A549 (cell line): ENCODE data around the gene OR51Q1. TPM values are rescaled to one million over a fixed set of nuclear protein-coding genes. Genes with fewer than 3 reads are reported as not detected.

Experiments
- ATAC-seq, 2 experiments: fragments of 200-7000 bp in 1 of 2; fragments of >200 bp in 1 of 2; cut with Nextera tagmentation in 1 of 2; cut with Tn5 transposase in 1 of 2; 3 replicates each; pipeline versions ENCODE4 v1.8.0 to v1.9.1; 2018 to 2020; ENCODE audit warnings: mild to moderate bottlenecking in 1 of 2, moderate library complexity in 1 of 2
- CTCF ChIA-PET: fragments of 300-600 bp; sonication (Branson Sonifier 250); formaldehyde crosslinking; extraction: SDS; loops from one replicate; lab custom pipeline; 2021; ENCODE audit warnings: antibody characterized with exemption, inconsistent platforms; lab: Yijun Ruan, JAX
- POLR2A ChIA-PET: fragments of 350-600 bp; formaldehyde crosslinking; extraction: SDS; loops from one replicate; lab custom pipeline; 2021; ENCODE audit warnings: antibody characterized with exemption, inconsistent platforms; lab: Yijun Ruan, JAX
- DNase-seq, 2 experiments: peaks; one replicate each; pipeline versions ENCODE4 v3.0.0 to v3.0.0-alpha.2; 2011 to 2016; ENCODE audit warnings: low read depth in 1 of 2, low spot score in 1 of 2
- FAIRE-seq: peaks from 2 replicates; lab custom pipeline; 2011; peaks lifted over from hg19 to GRCh38; lab: Jason Lieb, UNC
- H3K27ac ChIP-seq, 2 experiments: fragments of >200 bp; sonication (Bioruptor Twin); formaldehyde crosslinking; 3 replicates each; pipeline ENCODE4 v1.5.1; 2016 to 2017
- H3K4me1 ChIP-seq: fragments of >200 bp; sonication (Bioruptor Twin); formaldehyde crosslinking; 3 replicates; pipeline ENCODE4 v1.6.1; 2016
- H3K4me2 ChIP-seq: fragments of >200 bp; sonication (Bioruptor Twin); formaldehyde crosslinking; 3 replicates; pipeline ENCODE4 v1.6.1; 2016
- H3K4me3 ChIP-seq: fragments of >200 bp; sonication (Bioruptor Twin); formaldehyde crosslinking; 3 replicates; pipeline ENCODE4 v1.5.1; 2016
- H3K9me3 ChIP-seq: fragments of >200 bp; sonication (Bioruptor Twin); formaldehyde crosslinking; 3 replicates; pipeline ENCODE4 v1.6.1; 2016
- BHLHE40 ChIP-seq: IDR thresholded peaks from 2 replicates; pipeline ENCODE4 v1.6.1; 2012; ENCODE audit warnings: low read depth, low read length, inconsistent platforms
- CBX2 ChIP-seq: fragments of 200-600 bp; sonication (generic); IDR thresholded peaks from 2 replicates; pipeline ENCODE4 v1.6.1; 2016; ENCODE audit warnings: low read depth, mild to moderate bottlenecking, borderline replicate concordance
- CEBPB ChIP-seq, 2 experiments: fragments of >200 bp in 1 of 2; sonication (Bioruptor Twin) in 1 of 2; formaldehyde crosslinking in 1 of 2; IDR thresholded peaks; 2 replicates each; pipeline ENCODE4 v1.6.1; 2012 to 2016
- EHF ChIP-seq: fragments of 250-450 bp; sonication (Bioruptor Pico); IDR thresholded peaks from 2 replicates; pipeline ENCODE4 v1.5.0; 2020; ENCODE audit warnings: mild to moderate bottlenecking
- EHMT2 ChIP-seq: fragments of 200-600 bp; sonication (generic); IDR thresholded peaks from 2 replicates; pipeline ENCODE4 v1.6.1; 2016; ENCODE audit warnings: antibody characterized with exemption, low read depth, mild to moderate bottlenecking, moderate library complexity
- FOSB ChIP-seq: fragments of 250-450 bp; sonication (Bioruptor Pico); IDR thresholded peaks from 2 replicates; pipeline ENCODE4 v1.5.0; 2020; ENCODE audit warnings: mild to moderate bottlenecking, moderate library complexity
- FOSL2 ChIP-seq, 2 experiments: fragments of 450-650 bp in 1 of 2; fragments of >200 bp in 1 of 2; sonication (Bioruptor Twin) in 1 of 2; formaldehyde crosslinking; IDR thresholded peaks; 2 replicates each; pipeline versions ENCODE4 v1.5.0 to v1.6.1; 2016 to 2020; ENCODE audit warnings: mild to moderate bottlenecking in 1 of 2, moderate library complexity in 1 of 2
- HOXB5 ChIP-seq: fragments of 250-450 bp; sonication (Bioruptor Pico); IDR thresholded peaks from 2 replicates; pipeline ENCODE4 v1.5.0; 2020; ENCODE audit warnings: mild to moderate bottlenecking, moderate library complexity
- JUN ChIP-seq, 2 experiments: fragments of >200 bp; sonication (Bioruptor Twin); formaldehyde crosslinking; IDR thresholded peaks; 2 replicates in 1 of 2; 3 replicates in 1 of 2; pipeline ENCODE4 v1.6.1; 2016 to 2017
- KDM1A ChIP-seq: fragments of 200-600 bp; sonication (generic); IDR thresholded peaks from 2 replicates; pipeline ENCODE4 v1.6.1; 2016; ENCODE audit warnings: low read depth, mild to moderate bottlenecking
- KDM5A ChIP-seq: fragments of 200-600 bp; sonication (generic); IDR thresholded peaks from 2 replicates; pipeline ENCODE4 v1.6.1; 2016; ENCODE audit warnings: antibody characterized with exemption, mild to moderate bottlenecking
- MAZ ChIP-seq: fragments of 150-350 bp; IDR thresholded peaks from 2 replicates; pipeline ENCODE4 v1.6.1; 2014; ENCODE audit warnings: antibody characterized with exemption, low read depth, low read length, borderline replicate concordance
- PHF8 ChIP-seq: fragments of 200-600 bp; sonication (generic); IDR thresholded peaks from 2 replicates; pipeline ENCODE4 v1.6.1; 2016; ENCODE audit warnings: low read depth, mild to moderate bottlenecking, antibody characterized with exemption, moderate library complexity, borderline replicate concordance
- POLR2AphosphoS2 ChIP-seq: conservative IDR thresholded peaks from 2 replicates; pipeline ENCODE4 v1.6.1; 2012; ENCODE audit warnings: low read length, improper control_type of control experiment, inconsistent platforms
- RFX5 ChIP-seq: fragments of 450-650 bp; IDR thresholded peaks from 2 replicates; pipeline ENCODE4 v1.7.1; 2014; ENCODE audit warnings: antibody characterized with exemption, mild to moderate bottlenecking, moderate library complexity
- TFCP2L1 ChIP-seq: fragments of 250-450 bp; sonication (Bioruptor Pico); IDR thresholded peaks from 2 replicates; pipeline ENCODE4 v1.5.0; 2021; ENCODE audit warnings: mild to moderate bottlenecking
- TP53 ChIP-seq: fragments of 250-450 bp; sonication (Bioruptor Pico); IDR thresholded peaks from 2 replicates; pipeline ENCODE4 v1.5.0; 2021; ENCODE audit warnings: mild to moderate bottlenecking, moderate library complexity
- WGBS: methylation state at CpG from one replicate; pipeline ENCODE4 v1.1.6; 2017; ENCODE audit errors: missing lambda C conversion rate; 5-methylcytosine and 5-hydroxymethylcytosine counted together
- polyA plus RNA-seq, 4 experiments: library from polyadenylated mRNA; depleted of rRNA in 3 of 4; stranded (reverse); fragments of >200 nt; fragmentation: RNase III in 1 of 4; extraction: RNeasy Plus Mini Kit Qiagen cat#74134 plus additional on column Dnase treatment in 1 of 4; gene quantifications; 2 replicates in 3 of 4; 3 replicates in 1 of 4; pipeline ENCODE4 v1.2.3, GENCODE V29; 2011 to 2017
- TF ChIP-seq, protein P1 (sequence below): fragments of >200 bp; sonication (Bioruptor Twin); formaldehyde crosslinking; IDR thresholded peaks from 2 replicates; pipeline ENCODE4 v1.6.1; 2016
- TF ChIP-seq, protein P2 (sequence below): fragments of 250-450 bp; sonication (Bioruptor Pico); IDR thresholded peaks from 2 replicates; pipeline ENCODE4 v1.5.0; 2021; ENCODE audit warnings: mild to moderate bottlenecking, moderate library complexity, borderline replicate concordance
- TF ChIP-seq, protein P3 (sequence below): IDR thresholded peaks from 2 replicates; pipeline ENCODE4 v1.6.1; 2012; ENCODE audit warnings: low read depth, borderline replicate concordance

Gene OR51Q1
- polyA plus RNA-seq, 2 of the 4 experiments (the other 2 are of a cell fraction) = not detected

DNA sequence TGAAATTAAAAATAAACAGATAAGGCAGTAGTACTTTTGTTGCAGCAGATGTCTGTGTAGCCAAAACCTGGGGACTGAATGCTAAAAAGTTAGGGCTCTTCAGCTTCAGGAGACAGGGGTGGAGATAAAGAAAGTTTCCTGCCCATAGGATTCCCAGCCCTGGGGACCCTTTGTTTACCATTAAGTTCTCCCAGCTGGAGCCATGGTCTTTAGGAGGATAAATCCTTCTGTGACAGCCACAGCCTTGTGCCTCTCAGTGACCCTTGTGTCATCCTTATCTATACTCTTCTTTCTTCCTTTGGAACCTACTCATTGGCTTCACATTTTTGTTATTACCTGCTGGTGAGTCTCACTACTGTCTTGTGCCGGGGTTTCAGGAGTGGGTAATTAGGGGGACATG lies 38.3 kb upstream of the OR51Q1 start, which contains the start of gene OR51M1:
Gene OR51M1 (plus strand): TSS at position 237 of the 400 bp plus-strand sequence. CDS start 5,587 bp downstream, outside the sequence.
- CTCF ChIA-PET = interaction anchor here (2.3 kb wide), 1 partner anchor 180 kb away, joined by 9 read pairs; no protein-coding TSS in a partner anchor
- no peak for DNase-seq
- no peak within 1 kb of the TSS for H3K4me3 ChIP-seq
- no peak within 1 kb of the TSS for H3K4me2 ChIP-seq
- H3K27ac ChIP-seq = no peak within 1 kb of the TSS
- no peak for ATAC-seq
- no peaks in the 10 kb centered on the region for H3K9me3 ChIP-seq
- POLR2A ChIA-PET = no interaction called here
- WGBS = 13% methylated on average over 1 of the region's 1 CpG
- H3K4me1 ChIP-seq = no peaks in the 10 kb centered on the region
- TF ChIP-seq TFCP2L1 (CRISPR knock-in tag) = no peak
- TF ChIP-seq, protein P1, sequence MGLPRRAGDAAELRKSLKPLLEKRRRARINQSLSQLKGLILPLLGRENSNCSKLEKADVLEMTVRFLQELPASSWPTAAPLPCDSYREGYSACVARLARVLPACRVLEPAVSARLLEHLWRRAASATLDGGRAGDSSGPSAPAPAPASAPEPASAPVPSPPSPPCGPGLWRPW = no peak
- TF ChIP-seq MAZ = no peak
- TF ChIP-seq HOXB5 = no peak
- TF ChIP-seq CEBPB (IDR thresholded peaks at IDR 0.05) = no peak
- TF ChIP-seq, protein P2, sequence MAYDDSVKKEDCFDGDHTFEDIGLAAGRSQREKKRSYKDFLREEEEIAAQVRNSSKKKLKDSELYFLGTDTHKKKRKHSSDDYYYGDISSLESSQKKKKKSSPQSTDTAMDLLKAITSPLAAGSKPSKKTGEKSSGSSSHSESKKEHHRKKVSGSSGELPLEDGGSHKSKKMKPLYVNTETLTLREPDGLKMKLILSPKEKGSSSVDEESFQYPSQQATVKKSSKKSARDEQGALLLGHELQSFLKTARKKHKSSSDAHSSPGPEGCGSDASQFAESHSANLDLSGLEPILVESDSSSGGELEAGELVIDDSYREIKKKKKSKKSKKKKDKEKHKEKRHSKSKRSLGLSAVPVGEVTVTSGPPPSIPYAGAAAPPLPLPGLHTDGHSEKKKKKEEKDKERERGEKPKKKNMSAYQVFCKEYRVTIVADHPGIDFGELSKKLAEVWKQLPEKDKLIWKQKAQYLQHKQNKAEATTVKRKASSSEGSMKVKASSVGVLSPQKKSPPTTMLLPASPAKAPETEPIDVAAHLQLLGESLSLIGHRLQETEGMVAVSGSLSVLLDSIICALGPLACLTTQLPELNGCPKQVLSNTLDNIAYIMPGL (CRISPR knock-in tag) = no peak
- no peak for TF ChIP-seq CBX2
- TF ChIP-seq RFX5 = no peak
- TF ChIP-seq BHLHE40 = no peak
- TF ChIP-seq, all 56 proteins: peak for 0
- FAIRE-seq = no peak

DNA sequence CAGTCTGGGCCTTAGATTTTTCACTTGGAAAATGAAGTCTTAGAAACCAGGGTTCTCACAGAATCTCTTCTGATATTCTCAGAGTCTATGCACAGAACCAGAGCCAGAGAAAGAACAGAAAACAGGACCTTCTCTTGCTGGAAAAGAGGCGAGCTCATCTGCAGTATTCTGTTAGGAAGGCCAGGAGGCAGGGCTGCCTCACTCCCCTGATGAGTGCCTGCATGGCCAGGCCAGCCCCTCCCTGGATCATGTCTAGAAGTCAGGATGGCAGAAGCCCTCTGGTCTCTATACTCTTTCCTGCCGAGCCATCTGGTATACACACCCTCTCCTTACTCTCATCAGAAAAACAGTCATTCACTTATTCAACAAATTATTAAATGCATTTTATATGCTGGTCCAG lies 37.6 kb upstream of the OR51Q1 start:
- ATAC-seq = no peak
- no peak overlapping the region for H3K4me2 ChIP-seq
- 36% methylated on average over 2 of the region's 2 CpGs for WGBS
- DNase-seq = no peak
- no peaks in the 10 kb centered on the region for H3K4me1 ChIP-seq
- TF ChIP-seq EHMT2 = no peak
- no peak for TF ChIP-seq POLR2AphosphoS2
- no peak for TF ChIP-seq FOSB (CRISPR knock-in tag)
- TF ChIP-seq FOSL2 (IDR thresholded peaks at IDR 0.05) = no peak
- no peak for TF ChIP-seq FOSL2 (CRISPR knock-in tag; IDR thresholded peaks at IDR 0.05)
- TF ChIP-seq PHF8 = no peak
- TF ChIP-seq TFCP2L1 (CRISPR knock-in tag) = no peak
- no peak for TF ChIP-seq TP53 (CRISPR knock-in tag)
- TF ChIP-seq KDM5A = no peak
- TF ChIP-seq EHF (CRISPR knock-in tag) = no peak
- no peak for TF ChIP-seq HOXB5
- no peak overlapping the region for H3K4me3 ChIP-seq
- H3K27ac ChIP-seq = no peak overlapping the region
- FAIRE-seq = no peak
- CTCF ChIA-PET = no interaction called here
- no peaks in the 10 kb centered on the region for H3K9me3 ChIP-seq
- POLR2A ChIA-PET = no interaction called here

DNA sequence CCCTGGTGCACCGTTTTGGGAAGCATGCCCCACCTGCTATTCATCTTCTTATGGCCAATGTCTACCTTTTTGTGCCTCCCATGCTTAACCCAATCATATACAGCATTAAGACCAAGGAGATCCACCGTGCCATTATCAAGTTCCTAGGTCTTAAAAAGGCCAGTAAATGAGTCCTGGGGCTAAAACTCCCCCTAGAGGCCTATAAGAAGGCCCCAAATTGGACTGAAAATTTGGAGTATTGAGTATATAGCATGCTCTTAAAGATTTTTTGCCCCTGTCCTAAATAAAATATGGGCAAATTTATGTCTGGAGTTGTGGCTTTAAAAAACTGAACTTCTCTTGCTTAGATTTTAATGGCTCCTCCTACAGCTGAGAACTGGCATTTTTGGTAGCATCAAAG lies 31.7 kb upstream of the OR51Q1 start:
- H3K9me3 ChIP-seq = no peaks in the 10 kb centered on the region
- no peak overlapping the region for H3K4me3 ChIP-seq
- H3K4me2 ChIP-seq = no peak overlapping the region
- POLR2A ChIA-PET = no interaction called here
- 0% methylated on average over 2 of the region's 2 CpGs for WGBS
- no peak for ATAC-seq
- no peak overlapping the region for H3K27ac ChIP-seq
- CTCF ChIA-PET = interaction anchor here (1.1 kb wide), 2 partner anchors 8 to 189 kb away, joined by 3 read pairs; no protein-coding TSS in a partner anchor
- no peak for FAIRE-seq
- no peak for DNase-seq
- TF ChIP-seq CEBPB (IDR thresholded peaks at IDR 0.05) = no peak
- TF ChIP-seq, protein P3, sequence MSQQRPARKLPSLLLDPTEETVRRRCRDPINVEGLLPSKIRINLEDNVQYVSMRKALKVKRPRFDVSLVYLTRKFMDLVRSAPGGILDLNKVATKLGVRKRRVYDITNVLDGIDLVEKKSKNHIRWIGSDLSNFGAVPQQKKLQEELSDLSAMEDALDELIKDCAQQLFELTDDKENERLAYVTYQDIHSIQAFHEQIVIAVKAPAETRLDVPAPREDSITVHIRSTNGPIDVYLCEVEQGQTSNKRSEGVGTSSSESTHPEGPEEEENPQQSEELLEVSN = no peak
- TF ChIP-seq JUN (IDR thresholded peaks at IDR 0.05) = no peak
- no peak for TF ChIP-seq KDM1A
- TF ChIP-seq, all 56 proteins: peak for 0
- H3K4me1 ChIP-seq = no peaks in the 10 kb centered on the region
